K562 (cell line): ENCODE measurements around the gene PEDS1. TPM values are rescaled to one million over a fixed set of nuclear protein-coding genes. Genes with fewer than 3 reads are reported as not detected.

ENCODE experiments used
- ATAC-seq: fragments of 200-7000 bp; cut with Tn5 transposase; 3 replicates; pipeline ENCODE4 v1.9.1; 2020; ENCODE audit warnings: moderate library complexity
- BruUV-seq: library from RNA; stranded (reverse); fragments of 400-500 nt; replicated peaks from 2 replicates; lab custom pipeline; 2021; lab: Mats Ljungman, UMichigan
- CTCF ChIA-PET: fragments of 300-600 bp; formaldehyde crosslinking; extraction: SDS; loops from one replicate; lab custom pipeline; 2021; ENCODE audit warnings: low intra/inter-chr PET ratio; lab: Yijun Ruan, JAX
- POLR2A ChIA-PET: fragments of 300-600, 350-650 bp; sonication (Branson Sonifier 250); formaldehyde crosslinking; extraction: SDS; loops from one replicate; lab custom pipeline; 2021; ENCODE audit warnings: antibody characterized with exemption, inconsistent platforms; lab: Yijun Ruan, JAX
- DNase-seq, 4 experiments: peaks; one replicate each; pipeline versions ENCODE4 v3.0.0 to v3.0.0-alpha.2; 2011 to 2018; ENCODE audit warnings: low spot score in 3 of 4, mixed read lengths in 3 of 4; ENCODE audit errors: extremely low read depth in 1 of 4
- FAIRE-seq: peaks from 2 replicates; lab custom pipeline; 2011; peaks lifted over from hg19 to GRCh38; lab: Jason Lieb, UNC
- H2AFZ ChIP-seq: 2 replicates; pipeline ENCODE4 v1.6.0; 2011; ENCODE audit warnings: low read depth, low read length, control low read depth, inconsistent platforms
- H3K27ac ChIP-seq: fragments of 200-600 bp; 3 replicates; pipeline ENCODE4 v1.8.0; 2011; ENCODE audit warnings: low read depth, mild to moderate bottlenecking, control low read depth, inconsistent platforms, low read length, moderate library complexity, mixed read lengths; ENCODE audit errors: extremely low read depth
- H3K27me3 ChIP-seq, 2 experiments: fragments of 300-600 bp in 1 of 2; 2 replicates in 1 of 2; 3 replicates in 1 of 2; pipeline versions ENCODE4 v1.6.0 to v1.8.0; 2011; ENCODE audit warnings: inconsistent platforms in 2 of 2, low read length in 2 of 2, mild to moderate bottlenecking in 1 of 2, mixed read lengths in 1 of 2, moderate library complexity in 1 of 2; ENCODE audit not compliant: control insufficient read depth in 2 of 2, insufficient read depth in 2 of 2
- H3K36me3 ChIP-seq: fragments of 300-600 bp; 3 replicates; pipeline ENCODE4 v1.8.0; 2011; ENCODE audit warnings: mild to moderate bottlenecking, low read length, inconsistent platforms; ENCODE audit not compliant: control insufficient read depth, insufficient read depth
- H3K4me1 ChIP-seq, 2 experiments: fragments of 200-600 bp in 1 of 2; replicated peaks in 1 of 2; 2 replicates in 1 of 2; 3 replicates in 1 of 2; pipeline versions ENCODE4 v1.5.1 to v1.8.0; 2011; ENCODE audit warnings: inconsistent platforms in 2 of 2, low read length in 2 of 2, mild to moderate bottlenecking in 1 of 2, mixed read lengths in 1 of 2, moderate library complexity in 1 of 2; ENCODE audit not compliant: control insufficient read depth in 2 of 2, insufficient read depth in 2 of 2
- H3K4me2 ChIP-seq: 2 replicates; pipeline ENCODE4 v1.6.1; 2011; ENCODE audit warnings: low read length, control low read depth, inconsistent platforms, mixed read lengths; ENCODE audit not compliant: insufficient read depth
- H3K4me3 ChIP-seq: fragments of 200-600 bp; sonication (generic), shearing (Covaris generic); 2 replicates; pipeline ENCODE4 v1.5.1; 2016; ENCODE audit warnings: control low read depth, inconsistent platforms
- H3K79me2 ChIP-seq: fragments of 200-600 bp; 3 replicates; pipeline ENCODE4 v1.8.0; 2011; ENCODE audit warnings: low read length, inconsistent platforms; ENCODE audit not compliant: control insufficient read depth, insufficient read depth
- H3K9ac ChIP-seq, 2 experiments: 2 replicates each; pipeline versions ENCODE4 v1.6.0 to v1.6.1; 2011; ENCODE audit warnings: low read depth in 2 of 2, low read length in 2 of 2, control low read depth in 1 of 2, inconsistent platforms in 1 of 2, mild to moderate bottlenecking in 1 of 2, mixed read lengths in 1 of 2; ENCODE audit not compliant: insufficient read depth in 1 of 2
- H3K9me1 ChIP-seq: one replicate; pipeline ENCODE4 v1.6.0; 2011; ENCODE audit warnings: inconsistent platforms, mild to moderate bottlenecking, low read length, moderate library complexity; ENCODE audit not compliant: control insufficient read depth, insufficient read depth
- H3K9me3 ChIP-seq: replicated peaks from 2 replicates; pipeline ENCODE4 v1.5.1; 2011; ENCODE audit warnings: low read depth, low read length, inconsistent platforms; ENCODE audit not compliant: control insufficient read depth, insufficient read depth
- H4K20me1 ChIP-seq: replicated peaks from 2 replicates; pipeline ENCODE4 v1.6.1; 2011; ENCODE audit warnings: low read length, inconsistent platforms, mixed read lengths; ENCODE audit not compliant: control insufficient read depth, insufficient read depth
- ADNP ChIP-seq: fragments of 200-800 bp; sonication (Bioruptor generic); IDR thresholded peaks from 2 replicates; pipeline ENCODE4 v1.6.1; 2016; ENCODE audit warnings: missing genetic modification characterization, missing compliant biosample characterization
- CTCFL ChIP-seq: IDR thresholded peaks from 2 replicates; pipeline ENCODE4 v1.6.1; 2011; ENCODE audit warnings: borderline replicate concordance, low read depth, mild to moderate bottlenecking, moderate library complexity, low read length; ENCODE audit not compliant: insufficient read depth, poor library complexity, severe bottlenecking
- DLX4 ChIP-seq: fragments of 250-450 bp; sonication (Bioruptor Pico); IDR thresholded peaks from 2 replicates; pipeline ENCODE4 v1.6.1; 2021; ENCODE audit warnings: mild to moderate bottlenecking
- GTF2F1 ChIP-seq: IDR thresholded peaks from 2 replicates; pipeline ENCODE4 v1.6.1; 2011; ENCODE audit warnings: low read depth, low read length, improper control_type of control experiment
- LEF1 ChIP-seq: fragments of 450-650 bp; IDR thresholded peaks from 2 replicates; pipeline ENCODE4 v1.6.1; 2016; ENCODE audit warnings: mild to moderate bottlenecking
- MLX ChIP-seq, 2 experiments: fragments of 450-650 bp in 1 of 2; sonication (generic) in 1 of 2; formaldehyde crosslinking; conservative IDR thresholded peaks; 2 replicates each; pipeline versions ENCODE4 v1.4.0 to v1.8.1; 2020 to 2022; ENCODE audit warnings: mild to moderate bottlenecking in 1 of 2, missing genetic modification reagents in 1 of 2
- MXI1 ChIP-seq: IDR thresholded peaks from 2 replicates; pipeline ENCODE4 v1.6.1; 2011; ENCODE audit warnings: low read depth, mild to moderate bottlenecking, improper control_type of control experiment, low read length
- NFATC3 ChIP-seq: fragments of 450-650 bp; IDR thresholded peaks from 2 replicates; pipeline ENCODE4 v1.6.1; 2017; ENCODE audit warnings: mild to moderate bottlenecking
- NFXL1 ChIP-seq: fragments of 450-650 bp; formaldehyde crosslinking; IDR thresholded peaks from 2 replicates; pipeline ENCODE4 v1.4.0; 2021; ENCODE audit warnings: mild to moderate bottlenecking
- RBM15 ChIP-seq: fragments of 200-400 bp; formaldehyde crosslinking; IDR thresholded peaks from 2 replicates; pipeline ENCODE4 v1.6.1; 2018; ENCODE audit warnings: mild to moderate bottlenecking, low read length, moderate library complexity; ENCODE audit not compliant: insufficient read depth
- SMAD2 ChIP-seq: fragments of 150-350 bp; IDR thresholded peaks from 2 replicates; pipeline ENCODE4 v1.6.1; 2014; ENCODE audit warnings: low read depth, mild to moderate bottlenecking, low read length
- SMARCC2 ChIP-seq: fragments of 450-650 bp; IDR thresholded peaks from 2 replicates; pipeline ENCODE4 v1.6.1; 2017; ENCODE audit warnings: antibody characterized with exemption, moderate library complexity, mild to moderate bottlenecking, low read depth
- ZNF311 ChIP-seq: fragments of 250-450 bp; sonication (Bioruptor Pico); IDR thresholded peaks from 2 replicates; pipeline ENCODE4 v1.4.0; 2020; ENCODE audit warnings: mild to moderate bottlenecking, moderate library complexity
- WGBS: fragments of 100-300 bp; shearing (Covaris generic); methylation state at CpG from one replicate; pipeline ENCODE4 v1.1.6; 2016; ENCODE audit warnings: low coverage, mixed read lengths; ENCODE audit not compliant: insufficient coverage; ENCODE audit errors: missing lambda C conversion rate; 5-methylcytosine and 5-hydroxymethylcytosine counted together
- in situ Hi-C: fragments of 300-500 bp; cut with MboI; formaldehyde crosslinking; loops from 4 replicates; pipeline ENCODE4 v1.15.0; 2018; ENCODE audit warnings: inconsistent platforms, mixed read lengths
- intact Hi-C: fragments of 100-400 bp; cut with micrococcal nuclease; formaldehyde crosslinking; loops from 2 replicates; pipeline ENCODE4 v1.14.2; 2022
- polyA plus RNA-seq, 8 experiments: library from polyadenylated mRNA; depleted of rRNA in 4 of 8; stranded (reverse) in 5 of 8; unstranded in 3 of 8; fragments of >200 nt; fragmentation: Nextera tagmentation in 2 of 8; fragmentation: Illumina TruSeq in 1 of 8; extraction: Ambion mirVana in 2 of 8; extraction: Trizol in 1 of 8; gene quantifications; 2 replicates each; pipeline versions ENCODE4 v1.2.1 to v1.2.3, GENCODE V29; 2011 to 2014; ENCODE audit warnings: inconsistent platforms in 1 of 8, missing spikeins in 1 of 8
- total RNA-seq, 7 experiments: library from RNA; depleted of rRNA in 6 of 7; stranded (reverse); fragments of >200 nt in 6 of 7; fragmentation: Illumina TruSeq in 2 of 7; extraction: Trizol in 2 of 7; gene quantifications; 2 replicates each; pipeline versions ENCODE4 v1.2.1 to v1.2.3, GENCODE V29; 2011 to 2021; ENCODE audit warnings: low replicate concordance in 1 of 7

The PEDS1 gene
- total and polyA plus RNA-seq, 9 of the 15 experiments (the other 6 are each of a cell fraction or from before 2014, with no cell fraction given) = 2.9 to 38.5 (median 24.2) TPM

GRCh38 chr20:50145566-50145965 is 8.0 kb downstream of the PEDS1 start (continued):
- TF ChIP-seq NFATC3 = no peak
- TF ChIP-seq ADNP (tag) = no peak
- TF ChIP-seq SMAD2 = no peak
- TF ChIP-seq MLX (CRISPR knock-in tag; conservative IDR thresholded peaks at IDR 0.05) = no peak
- TF ChIP-seq RBM15 = no peak
- no peak for TF ChIP-seq CTCFL
- TF ChIP-seq ZNF311 = no peak
- TF ChIP-seq GTF2F1 = no peak

GRCh38 chr20:50144362-50144761 is 9.2 kb downstream of the PEDS1 start:
- Histone ChIP-seq H4K20me1 (peaks cover 7% of the 10 kb centered on the region; the same call in 1 of the 2 replicates), H3K27ac (peak overlapping the region; percentile 13; the same call in 1 of the 3 replicates), H3K27me3 (no peaks in the 10 kb centered on the region), H3K9me1 (no peaks in the 10 kb centered on the region), H3K4me1 (peaks cover 15 to 30% of the 10 kb centered on the region in 2 experiments), H3K9me3 (no peaks in the 10 kb centered on the region), H3K4me3 (no peak overlapping the region), H3K9ac (no peak overlapping the region), H2AFZ (no peak overlapping the region), H3K4me2 (no peak overlapping the region), H3K36me3 (peaks cover 82% of the 10 kb centered on the region), H3K79me2 (peaks cover 56% of the 10 kb centered on the region)
- DNase-seq (no peak), FAIRE-seq (peak; percentile 37), ATAC-seq (no peak)
- TF ChIP-seq MXI1 (no peak), SMARCC2 (no peak), NFXL1 (CRISPR knock-in tag) (no peak), LEF1 (no peak), DLX4 (CRISPR knock-in tag) (no peak)
- no TSS peak for BruUV-seq
- ChIA-PET CTCF (no interaction called here), POLR2A (interaction anchor here (0.6 to 2.3 kb wide), 3 partner anchors 8 to 10 kb away, joined by 3 to 9 read pairs (median 6); partner anchors contain the start of gene PEDS1)
- in situ Hi-C loops = no loop called here
- WGBS = 90% methylated on average over 4 of the region's 4 CpGs
- intact Hi-C loops = no loop called here
